Transverse colon (tissue), 4 donors: ENCODE results near the gene THTPA. TPM values are rescaled to one million over a fixed set of nuclear protein-coding genes. Genes with fewer than 3 reads are reported as not detected.

Experiments
- DNase-seq: peaks from one replicate; pipeline ENCODE4 v3.0.0-alpha.2; 2019
- H3K27ac ChIP-seq, 4 donors: fragments of 200-600 bp; sonication (generic); 2 replicates each; pipeline ENCODE4 v1.5.1; 2016 to 2018; ENCODE audit warnings: inconsistent platforms in 4 of 4
- H3K27me3 ChIP-seq: fragments of 200-600 bp; sonication (generic); 2 replicates; pipeline ENCODE4 v1.5.1; 2017; ENCODE audit warnings: inconsistent platforms
- H3K36me3 ChIP-seq, 4 donors: fragments of 200-600 bp; sonication (generic); 2 replicates each; pipeline ENCODE4 v1.5.1; 2017 to 2019; ENCODE audit warnings: inconsistent platforms in 4 of 4
- H3K4me1 ChIP-seq, 4 donors: fragments of 200-600 bp; sonication (generic); 2 replicates each; pipeline ENCODE4 v1.5.1; 2017 to 2020; ENCODE audit warnings: inconsistent platforms in 4 of 4
- H3K4me3 ChIP-seq, 4 donors: fragments of 200-600 bp; sonication (generic); 1 replicate in 1 of 4; 2 replicates in 3 of 4; pipeline versions ENCODE4 v1.5.1 to v1.6.1; 2017 to 2019; ENCODE audit warnings: inconsistent platforms in 4 of 4
- H3K9me3 ChIP-seq, 2 donors: fragments of 200-600 bp; sonication (generic); 2 replicates each; pipeline ENCODE4 v1.5.1; 2017 to 2019; ENCODE audit warnings: inconsistent platforms in 2 of 2
- CTCF ChIP-seq, 5 experiments: fragments of 200-600 bp in 3 of 5; fragments of 450-650 bp in 2 of 5; sonication (generic) in 3 of 5; IDR thresholded peaks; 1 replicate in 2 of 5; 2 replicates in 3 of 5; pipeline ENCODE4 v1.5.1; 2016 to 2017; ENCODE audit warnings: antibody characterized with exemption in 5 of 5, inconsistent platforms in 3 of 5, mild to moderate bottlenecking in 2 of 5, moderate library complexity in 1 of 5
- EP300 ChIP-seq: sonication (generic); formaldehyde crosslinking; IDR thresholded peaks from one replicate; pipeline ENCODE4 v1.6.1; 2017; ENCODE audit warnings: antibody characterized with exemption, low read depth
- POLR2A ChIP-seq: fragments of 450-650 bp; IDR thresholded peaks from one replicate; pipeline ENCODE4 v1.6.1; 2016; ENCODE audit warnings: antibody characterized with exemption, mild to moderate bottlenecking, moderate library complexity
- POLR2AphosphoS5 ChIP-seq, 3 donors: sonication (generic); formaldehyde crosslinking; IDR thresholded peaks; one replicate each; pipeline ENCODE4 v1.6.1; 2016; ENCODE audit warnings: antibody characterized with exemption in 3 of 3
- WGBS, 2 donors: methylation state at CpG; one replicate each; pipeline ENCODE4 v1.1.5; 2018; ENCODE audit warnings: low coverage in 1 of 2; 5-methylcytosine and 5-hydroxymethylcytosine counted together
- in situ Hi-C, 4 donors: fragments of 200-750 bp; cut with MboI; loops; one replicate each; pipeline versions ENCODE4 v1.15.0 to v1.15.1; 2017; ENCODE audit warnings: low sequenced_read_pairs in 3 of 4, low pct_ligation_motif_present in 1 of 4, low pct_unique_long_range_greater_than_20kb in 1 of 4
- intact Hi-C: fragments of 100-400 bp; cut with DNase I; formaldehyde crosslinking; loops from one replicate; pipeline ENCODE4 v1.15.1; 2023; ENCODE audit warnings: low total_unique reads
- total RNA-seq, 4 donors: library from RNA; depleted of rRNA; stranded (reverse); fragments of >200 nt; gene quantifications; one replicate each; pipeline ENCODE4 v1.1.0, GENCODE V29; 2016

The THTPA gene
- total RNA-seq, 4 donors from 2014 or later: 6.8 to 34.0 (median 26.0) TPM

GRCh38 chr14:23600806-23601205 lies 44.7 kb downstream of the THTPA start:
- no peaks in the 10 kb centered on the region for H3K9me3 ChIP-seq
- no peak overlapping the region for H3K4me3 ChIP-seq
- intact Hi-C loops (no loop called here), in situ Hi-C loops (no loop called here)
- TF ChIP-seq POLR2AphosphoS5 (IDR thresholded peaks at IDR 0.05) (no peak), CTCF (IDR thresholded peaks at IDR 0.05) (no peak), POLR2A (no peak), EP300 (no peak)
- DNase-seq: no peak
- 100% methylated on average over 1 of the region's 1 CpG; no CpG with 5 or more reads in 1 of the 2 donors for WGBS, 2 donors
- H3K4me1 ChIP-seq: no peaks in the 10 kb centered on the region
- no peak overlapping the region for H3K27ac ChIP-seq
- H3K27me3 ChIP-seq: no peaks in the 10 kb centered on the region
- H3K36me3 ChIP-seq: no peaks in the 10 kb centered on the region

GRCh38 chr14:23601424-23601823 lies 45.4 kb downstream of the THTPA start:
- no peak for DNase-seq
- TF ChIP-seq CTCF (IDR thresholded peaks at IDR 0.05) (no peak), POLR2AphosphoS5 (IDR thresholded peaks at IDR 0.05) (no peak), EP300 (no peak), POLR2A (no peak)
- Histone ChIP-seq H3K27ac (no peak overlapping the region), H3K4me3 (no peak overlapping the region), H3K4me1 (no peaks in the 10 kb centered on the region), H3K36me3 (no peaks in the 10 kb centered on the region), H3K9me3 (no peaks in the 10 kb centered on the region), H3K27me3 (no peaks in the 10 kb centered on the region)
- intact Hi-C loops (no loop called here), in situ Hi-C loops (no loop called here)

GRCh38 chr14:23601845-23602180 lies 45.7 kb downstream of the THTPA start:
- Histone ChIP-seq H3K36me3 (no peaks in the 10 kb centered on the region), H3K27ac (no peak overlapping the region), H3K27me3 (no peaks in the 10 kb centered on the region), H3K4me3 (no peak overlapping the region), H3K9me3 (no peaks in the 10 kb centered on the region), H3K4me1 (no peaks in the 10 kb centered on the region)
- TF ChIP-seq POLR2A (no peak), EP300 (no peak), CTCF (IDR thresholded peaks at IDR 0.05) (no peak), POLR2AphosphoS5 (IDR thresholded peaks at IDR 0.05) (no peak)
- in situ Hi-C loops (no loop called here), intact Hi-C loops (no loop called here)
- DNase-seq: no peak
- 63 to 80% methylated on average over 1 of the region's 1 CpG for WGBS, 2 donors

GRCh38 chr14:23602181-23603095 lies 46.4 kb downstream of the THTPA start:
- in situ Hi-C loops: no loop called here
- Histone ChIP-seq H3K4me1 (no peaks in the 10 kb centered on the region), H3K9me3 (no peaks in the 10 kb centered on the region), H3K36me3 (no peaks in the 10 kb centered on the region), H3K27me3 (no peaks in the 10 kb centered on the region), H3K4me3 (no peak overlapping the region), H3K27ac (no peak overlapping the region)
- TF ChIP-seq POLR2A (no peak), POLR2AphosphoS5 (IDR thresholded peaks at IDR 0.05) (no peak), CTCF (IDR thresholded peaks at IDR 0.05) (no peak), EP300 (no peak)
- DNase-seq: no peak
- intact Hi-C loops: no loop called here
- 71 to 89% methylated on average over 1 to 12 of the region's 12 CpGs for WGBS, 2 donors
